Stomach smooth muscle (tissue), 2 donors: ENCODE data around the gene C1QC.

ENCODE experiments used
- H3K27ac ChIP-seq: one replicate; pipeline ENCODE4 v1.7.0; 2013; ENCODE audit warnings: mild to moderate bottlenecking, low read length, inconsistent platforms
- H3K27me3 ChIP-seq, 2 donors: one replicate each; pipeline ENCODE4 v1.7.0; 2013; ENCODE audit warnings: low read length in 2 of 2; ENCODE audit not compliant: insufficient read depth in 2 of 2, control insufficient read depth in 1 of 2
- H3K36me3 ChIP-seq, 2 donors: one replicate each; pipeline ENCODE4 v1.7.0; 2013; ENCODE audit warnings: low read length in 2 of 2; ENCODE audit not compliant: control insufficient read depth in 2 of 2, insufficient read depth in 2 of 2
- H3K4me1 ChIP-seq: one replicate; pipeline ENCODE4 v1.7.0; 2013; ENCODE audit warnings: low read length; ENCODE audit not compliant: control insufficient read depth, insufficient read depth
- H3K4me3 ChIP-seq, 2 donors: one replicate each; pipeline ENCODE4 v1.7.0; 2013; ENCODE audit warnings: low read length in 2 of 2
- H3K9ac ChIP-seq, 2 donors: one replicate each; pipeline ENCODE4 v1.7.0; 2013; ENCODE audit warnings: low read length in 2 of 2, mild to moderate bottlenecking in 1 of 2
- H3K9me3 ChIP-seq, 2 donors: one replicate each; pipeline ENCODE4 v1.7.0; 2013; ENCODE audit warnings: low read length in 2 of 2; ENCODE audit not compliant: control insufficient read depth in 2 of 2
- donor health status: healthy.
- donor health status: Pancreatic carcinoma.

C1QC gene

DNA sequence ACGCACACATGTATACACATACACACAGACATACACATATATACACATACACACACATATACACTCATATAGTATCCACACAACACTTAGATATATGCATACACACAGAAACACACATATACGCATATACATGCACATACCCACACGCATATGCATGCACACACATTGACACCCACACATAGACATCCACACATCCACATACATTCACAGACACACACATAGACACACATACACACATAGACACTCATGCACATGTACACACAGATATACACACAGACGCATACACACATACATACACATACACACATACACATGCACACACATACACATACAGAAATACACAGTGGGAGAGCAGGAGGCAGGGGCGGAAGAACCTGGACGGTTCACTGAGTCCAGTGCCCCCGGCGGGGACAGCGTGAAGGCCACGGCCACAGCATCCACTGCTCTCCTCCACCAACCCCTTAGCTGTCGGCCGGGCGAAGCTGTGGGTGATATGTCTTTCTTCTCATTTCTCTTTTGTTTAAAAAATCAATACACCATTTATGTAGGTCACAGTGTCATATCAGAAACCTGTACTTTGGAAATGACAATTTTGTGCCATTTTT, 6.8 kb downstream of the C1QC start:
- Histone ChIP-seq H3K9ac (no peak overlapping the region), H3K4me1 (no peaks in the 10 kb centered on the region)

GRCh38 chr1:22651941-22652856, 8.8 kb downstream of the C1QC start:
- peaks cover 0 to 21% of the 10 kb centered on the region in 2 donors for H3K27me3 ChIP-seq
- H3K4me3 ChIP-seq: no peak overlapping the region
- H3K9ac ChIP-seq: no peak overlapping the region
- H3K4me1 ChIP-seq: no peaks in the 10 kb centered on the region
- H3K27ac ChIP-seq: no peak overlapping the region
- no peaks in the 10 kb centered on the region for H3K36me3 ChIP-seq
- no peaks in the 10 kb centered on the region for H3K9me3 ChIP-seq

More for the DNA sequence above, 6.8 kb downstream of the C1QC start:
- Histone ChIP-seq H3K36me3 (no peaks in the 10 kb centered on the region), H3K4me3 (no peak overlapping the region), H3K9me3 (no peaks in the 10 kb centered on the region), H3K27ac (no peak overlapping the region), H3K27me3 (peaks cover 0 to 14% of the 10 kb centered on the region in 2 donors)

- no peaks in the 10 kb centered on the region for H3K36me3 ChIP-seq
- no peaks in the 10 kb centered on the region for H3K9me3 ChIP-seq
- H3K27ac ChIP-seq: no peak within 1 kb of the TSS
- H3K4me3 ChIP-seq: peak within 1 kb of the TSS in 1 of 2 donors; percentile 15
- H3K9ac ChIP-seq: no peak within 1 kb of the TSS
- no peaks in the 10 kb centered on the region for H3K4me1 ChIP-seq
- H3K27me3 ChIP-seq: peaks cover 0 to 20% of the 10 kb centered on the region in 2 donors
Measured at GRCh38 chr1:22652881-22653316, 9.5 kb downstream of the C1QC start, which contains the start of gene C1QB. C1QB (plus strand) TSS chr1:22653236; CDS start chr1:22659463, 6,227 bp downstream.

GRCh38 chr1:22654692-22655091, 11.3 kb downstream of the C1QC start:
- Histone ChIP-seq H3K9ac (no peak overlapping the region), H3K4me1 (no peaks in the 10 kb centered on the region), H3K27me3 (peaks cover 0 to 23% of the 10 kb centered on the region in 2 donors), H3K36me3 (no peaks in the 10 kb centered on the region), H3K4me3 (peak overlapping the region in 1 of 2 donors; percentile 29), H3K9me3 (no peaks in the 10 kb centered on the region), H3K27ac (no peak overlapping the region)

DNA sequence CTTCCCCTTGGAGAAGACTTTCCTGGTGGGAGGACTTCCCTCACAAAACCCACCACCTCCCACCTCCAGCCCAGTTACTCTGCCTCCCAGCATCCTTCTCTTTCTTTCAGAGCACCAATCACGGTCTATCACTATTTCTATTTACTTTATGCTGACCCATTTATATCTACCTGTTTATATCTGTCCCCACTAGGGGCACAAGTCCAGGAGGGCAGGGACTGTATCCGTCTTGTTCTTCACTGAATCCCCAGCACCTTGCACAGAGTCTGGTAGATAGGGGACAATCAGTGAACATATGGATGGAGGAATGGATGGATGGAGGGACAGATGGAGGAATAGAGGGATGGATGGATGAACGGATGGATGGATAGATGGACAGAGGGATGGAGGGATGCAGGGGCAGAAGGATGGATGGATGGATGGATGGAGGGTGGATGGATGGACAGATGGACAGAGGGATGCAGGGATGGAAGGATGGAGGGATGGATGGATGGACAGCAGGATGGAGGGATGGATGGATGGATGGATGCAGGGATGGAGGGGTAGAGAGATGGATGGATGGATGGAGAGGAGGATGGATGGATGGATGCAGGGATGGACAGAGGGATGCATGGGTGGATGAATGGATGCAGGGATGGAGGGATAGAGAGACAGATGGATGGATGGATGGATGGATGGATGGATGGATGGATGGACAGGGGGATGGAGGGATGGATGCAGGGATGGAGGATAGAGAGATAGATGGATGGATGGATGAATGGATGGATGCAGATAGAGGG, 15.1 kb downstream of the C1QC start:
- Histone ChIP-seq H3K27ac (no peak overlapping the region), H3K4me1 (no peaks in the 10 kb centered on the region), H3K9me3 (no peaks in the 10 kb centered on the region), H3K4me3 (no peak overlapping the region), H3K27me3 (peaks cover 0 to 34% of the 10 kb centered on the region in 2 donors), H3K9ac (no peak overlapping the region), H3K36me3 (no peaks in the 10 kb centered on the region)

GRCh38 chr1:22660716-22661241, 17.3 kb downstream of the C1QC start:
- Histone ChIP-seq H3K27me3 (peaks cover 0 to 32% of the 10 kb centered on the region in 2 donors), H3K4me1 (no peaks in the 10 kb centered on the region), H3K36me3 (no peaks in the 10 kb centered on the region), H3K9me3 (no peaks in the 10 kb centered on the region), H3K9ac (no peak overlapping the region), H3K4me3 (no peak overlapping the region), H3K27ac (no peak overlapping the region)

GRCh38 chr1:22661880-22662279, 18.4 kb downstream of the C1QC start:
- peaks cover 0 to 26% of the 10 kb centered on the region in 2 donors for H3K27me3 ChIP-seq
- H3K4me1 ChIP-seq: no peaks in the 10 kb centered on the region
- no peak overlapping the region for H3K27ac ChIP-seq
- H3K9me3 ChIP-seq: no peaks in the 10 kb centered on the region
- no peak overlapping the region for H3K4me3 ChIP-seq
- H3K36me3 ChIP-seq: no peaks in the 10 kb centered on the region
- no peak overlapping the region for H3K9ac ChIP-seq

DNA sequence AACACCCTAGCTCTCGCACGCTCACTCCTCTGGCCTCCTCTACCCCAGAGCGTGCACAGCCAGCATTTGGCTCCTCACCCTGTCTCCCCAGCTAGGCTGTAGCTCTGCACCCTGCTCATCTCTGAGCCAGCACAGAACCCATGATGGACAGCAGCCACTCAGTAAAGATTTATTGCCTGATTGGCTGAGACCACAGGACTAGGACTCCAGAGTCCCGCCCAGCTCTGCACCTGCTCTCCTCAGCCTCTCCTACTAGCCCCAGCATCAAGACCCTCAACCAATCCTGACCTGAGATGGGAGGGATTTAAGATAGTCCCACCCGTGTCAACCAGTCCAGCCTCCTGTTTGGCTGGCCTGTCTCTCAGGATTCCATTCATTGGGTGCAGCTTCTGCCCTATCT, 18.9 kb downstream of the C1QC start:
- Histone ChIP-seq H3K9me3 (no peaks in the 10 kb centered on the region), H3K36me3 (no peaks in the 10 kb centered on the region), H3K4me1 (no peaks in the 10 kb centered on the region), H3K27me3 (peaks cover 0 to 25% of the 10 kb centered on the region in 2 donors), H3K4me3 (no peak overlapping the region), H3K9ac (no peak overlapping the region), H3K27ac (no peak overlapping the region)

DNA sequence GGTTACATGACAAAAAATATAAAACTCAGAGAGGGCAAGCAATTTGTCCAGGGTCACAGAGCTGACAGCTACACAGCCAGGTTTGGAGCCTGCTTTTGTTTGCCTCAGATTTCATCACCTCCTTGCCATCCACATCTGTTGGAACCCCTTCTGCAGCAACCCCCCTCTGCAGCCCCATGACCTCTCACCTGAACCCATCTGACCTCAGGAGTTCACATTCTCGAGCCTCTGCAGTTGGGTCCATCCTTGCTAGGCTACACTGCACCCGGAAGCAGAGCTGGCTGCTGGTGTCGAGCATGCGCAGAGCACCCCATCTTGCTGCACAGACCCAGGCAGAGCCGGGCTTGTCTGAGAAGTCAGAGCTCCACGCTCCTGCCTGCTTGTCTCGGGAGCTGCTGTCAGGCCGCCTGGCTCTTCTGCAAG, 19.6 kb downstream of the C1QC start:
- no peaks in the 10 kb centered on the region for H3K4me1 ChIP-seq
- H3K9ac ChIP-seq: no peak overlapping the region
- no peaks in the 10 kb centered on the region for H3K9me3 ChIP-seq
- peaks cover 0 to 25% of the 10 kb centered on the region in 2 donors for H3K27me3 ChIP-seq
- H3K4me3 ChIP-seq: no peak overlapping the region
- H3K36me3 ChIP-seq: no peaks in the 10 kb centered on the region
- no peak overlapping the region for H3K27ac ChIP-seq

DNA sequence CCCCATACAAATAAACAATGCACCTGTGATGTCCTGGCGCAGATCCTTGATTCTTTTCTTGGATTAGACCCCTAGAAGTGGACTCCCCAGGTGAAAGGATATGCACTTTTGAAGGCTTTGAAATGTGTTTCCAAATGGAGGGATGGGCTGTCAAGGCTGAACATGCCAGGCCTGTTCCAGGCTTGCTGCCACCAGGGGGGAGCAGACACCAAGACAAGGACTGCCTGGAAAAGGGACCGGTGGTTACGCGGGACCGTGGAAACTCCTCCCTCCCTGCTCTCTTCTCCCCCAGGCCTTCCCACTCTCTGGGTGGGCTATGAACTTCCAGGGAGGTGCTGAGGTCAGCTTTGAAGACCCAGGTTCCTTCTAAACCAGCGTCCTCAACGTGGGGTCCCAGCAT, 22.3 kb downstream of the C1QC start:
- Histone ChIP-seq H3K9ac (no peak overlapping the region), H3K4me1 (no peaks in the 10 kb centered on the region), H3K36me3 (no peaks in the 10 kb centered on the region), H3K27me3 (peaks cover 9 to 24% of the 10 kb centered on the region in 2 donors), H3K4me3 (no peak overlapping the region), H3K9me3 (no peaks in the 10 kb centered on the region), H3K27ac (no peak overlapping the region)
